ENCODE data around the gene CD164. TPM values are rescaled to one million over a fixed set of nuclear protein-coding genes. Genes with fewer than 3 reads are reported as not detected.

Gene CD164
- total and polyA plus RNA-seq, 2 of the 13 experiments (the other 11 are each of a cell fraction or from before 2014, with no cell fraction given): 222 to 293 TPM

- TF ChIP-seq ZBTB40 (IDR thresholded peaks at IDR 0.05) (no peak), ZBTB40 (CRISPR knock-in tag; IDR thresholded peaks at IDR 0.05) (no peak), TMF1 (CRISPR knock-in tag; IDR thresholded peaks at IDR 0.05; ENCODE audit: low read depth) (peak; percentile 6; the same call in 1 of the 2 replicates), ZNF710 (CRISPR knock-in tag; IDR thresholded peaks at IDR 0.05; ENCODE audit: borderline replicate concordance) (no peak), ZNF280D (CRISPR knock-in tag; IDR thresholded peaks at IDR 0.05) (peak; percentile 33; the same call in 1 of the 2 replicates), NR2F1 (CRISPR knock-in tag; IDR thresholded peaks at IDR 0.05) (no peak), SOX6 (IDR thresholded peaks at IDR 0.05) (no peak), SOX6 (CRISPR knock-in tag; IDR thresholded peaks at IDR 0.05) (peak; percentile 70; the same call in 1 of the 2 replicates), JDP2 (CRISPR knock-in tag; IDR thresholded peaks at IDR 0.05; ENCODE audit: borderline replicate concordance) (no peak), HDAC1 (CRISPR knock-in tag; IDR thresholded peaks at IDR 0.05) (peak; percentile 83), MEIS2 (CRISPR knock-in tag; IDR thresholded peaks at IDR 0.05) (no peak; the same call in 1 of the 2 replicates), CCAR2 (optimal IDR thresholded peaks at IDR 0.05; ENCODE audit: low read depth, low read length) (no peak), TP53 (CRISPR knock-in tag; conservative IDR thresholded peaks at IDR 0.05) (peak; percentile 55; the same call in 1 of the 2 replicates), MYC (CRISPR knock-in tag; IDR thresholded peaks at IDR 0.05; ENCODE audit: borderline replicate concordance) (peak; percentile 54)
Observed at GRCh38 chr6:109381747-109382575, at the start of gene CD164 (continued).

Data from HepG2 (cell line).